ENCODE measurements around the gene KCNJ10.
"Not testable (repeated sequence)": the region's sequence is repeated elsewhere in the genome, so short reads cannot be mapped to it uniquely, and the experiment has no call there.

The KCNJ10 gene

DNA sequence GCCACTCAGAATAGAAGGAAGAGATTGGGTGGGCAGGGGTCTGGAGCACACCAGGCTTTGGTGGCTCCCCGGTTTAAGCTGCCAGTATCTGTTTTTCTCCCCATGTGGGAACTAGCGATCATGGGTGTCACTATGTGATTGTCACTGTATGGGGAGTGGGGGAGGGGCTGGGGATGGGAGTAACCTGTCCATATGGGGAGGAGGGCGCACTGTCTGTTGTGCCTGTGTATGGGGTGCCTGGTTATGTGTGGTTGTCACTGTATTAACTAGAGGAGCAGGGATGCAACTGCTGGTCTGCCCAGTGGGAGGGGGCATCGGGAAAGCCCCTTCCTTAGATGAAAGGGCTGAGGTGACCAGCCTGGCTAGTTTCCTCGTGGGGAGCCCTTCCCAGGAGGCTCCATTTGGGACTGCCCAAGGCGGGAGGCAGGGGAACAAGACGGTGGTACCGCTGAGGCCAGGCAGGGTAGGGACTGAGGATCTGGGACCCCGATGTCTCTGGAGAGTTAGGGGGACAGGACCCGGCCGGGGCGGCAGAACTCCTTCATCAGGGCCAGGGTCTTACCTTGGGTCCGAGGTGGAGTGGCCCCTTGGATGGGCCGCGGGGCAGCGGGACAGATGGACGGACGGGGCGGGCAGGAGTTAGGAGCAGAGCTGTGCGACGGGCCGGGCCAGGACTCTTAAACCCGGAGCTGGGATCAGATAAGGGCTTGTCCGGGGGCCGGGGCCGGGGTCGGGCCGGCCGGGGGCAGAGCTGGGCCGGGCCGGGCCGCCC is at the start of gene KCNJ10:
KCNJ10 (minus strand) TSS at position 701 of the 772 bp plus-strand sequence. CDS start 27,628 bp downstream, outside the sequence.
- no peak for DNase-seq (ENCODE audit: low spot score)

DNA sequence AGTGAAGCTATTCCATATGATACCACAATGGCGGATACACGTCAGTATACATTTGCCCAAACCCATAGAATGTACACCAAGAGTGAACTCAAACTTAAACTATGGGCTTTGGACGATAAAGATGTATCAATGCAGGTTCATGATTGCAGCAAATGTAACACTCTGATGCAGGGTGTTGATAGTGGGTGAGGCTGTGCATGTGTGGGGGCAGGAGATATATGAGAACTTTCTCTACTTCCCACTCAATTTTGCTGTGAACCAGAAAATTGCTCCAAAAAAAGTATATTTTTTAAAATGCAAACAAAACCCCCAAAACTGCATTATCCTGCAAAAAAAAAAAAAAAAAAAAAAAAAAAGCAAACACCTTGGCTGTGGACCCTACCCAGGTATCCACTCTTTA is 49.0 kb upstream of the KCNJ10 start:
- DNase-seq (ENCODE audit: low spot score) = no peak

DNA sequence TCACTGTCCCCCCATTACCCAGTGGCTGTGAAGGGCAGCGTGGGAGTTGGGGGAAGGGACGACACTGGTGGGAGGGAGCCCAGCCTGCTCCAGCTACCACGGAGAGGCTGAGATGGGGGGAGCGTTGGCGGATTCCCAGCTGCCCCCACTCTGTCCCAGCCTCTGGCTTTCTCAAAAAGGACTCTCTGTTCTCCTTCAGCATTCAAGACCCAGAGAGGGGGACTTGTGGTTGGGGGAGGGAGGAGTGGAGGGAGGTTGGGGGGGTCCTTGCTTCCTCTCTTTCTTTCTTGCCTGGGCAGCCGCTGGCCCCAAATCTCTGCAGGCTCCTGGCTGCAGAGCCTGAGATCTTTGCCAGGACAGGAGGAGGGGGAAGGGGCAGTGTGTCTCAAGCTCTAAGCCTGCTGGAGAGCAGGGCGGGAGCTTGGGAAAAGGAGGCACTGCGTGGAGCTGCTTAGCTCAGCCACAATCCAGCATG is 47.8 kb upstream of the KCNJ10 start:
- DNase-seq (ENCODE audit: low spot score) = no peak

DNA sequence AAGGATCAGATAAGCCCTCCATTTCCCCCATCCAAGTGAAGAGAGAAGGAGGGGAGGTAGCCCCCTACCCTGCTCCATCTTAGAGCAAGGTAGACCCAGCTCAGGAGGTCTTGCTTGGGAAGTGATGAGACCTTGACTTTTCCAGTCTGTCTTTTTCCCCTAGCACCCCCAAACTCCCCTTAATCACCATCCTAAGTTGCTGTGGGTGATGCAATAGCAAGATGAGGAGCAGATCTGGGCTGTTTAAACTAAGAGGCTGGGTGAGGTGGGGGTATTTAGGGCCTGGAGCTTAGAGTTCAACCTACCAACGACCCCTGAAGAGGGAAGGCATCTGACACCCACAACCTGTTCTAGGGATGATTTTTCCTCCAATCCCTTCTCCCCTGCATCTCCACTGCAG is 47.3 kb upstream of the KCNJ10 start:
- DNase-seq (ENCODE audit: low spot score) = no peak

DNA sequence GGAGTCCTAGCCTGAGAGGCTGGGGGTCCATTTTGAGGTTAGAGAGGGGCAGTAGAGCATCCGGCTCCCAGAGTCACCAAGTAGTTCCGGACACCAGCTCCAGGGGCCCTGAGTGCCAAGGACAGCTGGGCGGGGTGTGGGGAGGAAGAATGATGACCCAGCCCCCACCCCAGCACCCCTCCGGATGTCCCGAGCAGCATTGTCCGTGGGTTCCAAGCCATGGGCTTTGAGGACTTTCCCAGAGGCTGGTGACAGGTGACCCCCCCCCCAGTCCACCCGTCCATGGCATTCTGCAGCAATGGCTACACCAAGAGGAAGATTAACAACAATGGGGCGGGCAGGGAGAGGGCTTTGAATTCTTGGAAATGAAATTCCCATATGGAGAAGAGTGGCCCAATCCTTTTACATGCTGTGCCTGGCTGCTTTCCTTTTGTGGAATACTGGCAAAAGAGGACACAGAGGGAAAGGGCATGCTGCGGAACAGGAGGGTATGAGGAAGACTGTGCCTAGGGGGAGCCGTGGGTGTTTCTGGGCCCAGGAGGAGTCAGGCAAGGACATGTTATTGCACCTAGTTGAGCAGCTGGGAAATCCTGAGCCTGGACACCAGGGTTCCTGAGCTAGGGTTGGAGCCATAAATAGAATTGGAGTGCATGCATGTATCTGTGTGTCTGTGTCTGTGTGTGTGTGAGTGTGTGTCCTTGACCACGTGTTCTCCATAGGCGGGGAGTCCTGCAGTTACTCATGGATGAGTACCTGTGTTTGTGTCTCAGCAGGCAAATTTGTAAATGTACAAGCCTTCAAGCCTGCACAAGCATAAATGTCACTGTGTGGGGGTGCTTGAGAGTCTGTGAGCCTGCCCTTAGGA is 46.6 kb upstream of the KCNJ10 start:
- no peak for DNase-seq (ENCODE audit: low spot score)

DNA sequence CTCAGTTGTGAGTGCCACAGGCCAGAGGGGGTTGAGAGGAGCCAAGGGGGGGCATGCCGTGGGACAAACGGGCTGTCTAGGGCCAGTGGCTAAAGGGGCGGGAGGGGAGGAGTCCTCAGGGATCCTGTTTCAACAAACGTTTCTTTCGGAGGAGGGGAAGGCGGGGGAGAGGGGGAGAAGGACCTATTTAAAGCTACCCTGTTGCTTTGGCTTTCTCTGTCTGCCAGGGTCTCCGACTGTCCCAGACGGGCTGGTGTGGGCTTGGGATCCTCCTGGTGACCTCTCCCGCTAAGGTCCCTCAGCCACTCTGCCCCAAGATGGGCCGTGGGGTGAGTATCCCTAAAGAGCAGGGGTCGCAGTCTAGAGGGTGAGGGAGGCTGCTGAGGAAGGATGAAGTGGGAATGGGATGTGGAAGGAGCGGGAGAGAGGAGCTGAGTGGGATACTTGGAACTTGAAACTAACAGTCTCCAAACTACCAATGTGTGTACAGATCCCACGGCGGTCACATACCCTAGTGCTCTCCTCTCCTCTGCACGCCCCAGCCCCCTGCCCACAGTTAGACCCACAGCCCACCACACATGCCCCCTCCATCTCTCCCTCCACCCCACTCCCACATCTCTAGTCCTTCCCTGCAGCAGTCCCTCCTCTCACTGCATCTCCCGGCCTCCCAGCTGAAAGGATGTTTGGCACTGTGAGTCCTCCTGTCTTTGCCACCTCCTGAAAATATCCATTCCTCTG is 45.8 kb upstream of the KCNJ10 start, which contains the start of gene ATP1A2:
ATP1A2 (plus strand) TSS at position 215 of the 738 bp plus-strand sequence; CDS start at position 318, 103 bp downstream.
- DNase-seq (ENCODE audit: low spot score) = no peak

DNA sequence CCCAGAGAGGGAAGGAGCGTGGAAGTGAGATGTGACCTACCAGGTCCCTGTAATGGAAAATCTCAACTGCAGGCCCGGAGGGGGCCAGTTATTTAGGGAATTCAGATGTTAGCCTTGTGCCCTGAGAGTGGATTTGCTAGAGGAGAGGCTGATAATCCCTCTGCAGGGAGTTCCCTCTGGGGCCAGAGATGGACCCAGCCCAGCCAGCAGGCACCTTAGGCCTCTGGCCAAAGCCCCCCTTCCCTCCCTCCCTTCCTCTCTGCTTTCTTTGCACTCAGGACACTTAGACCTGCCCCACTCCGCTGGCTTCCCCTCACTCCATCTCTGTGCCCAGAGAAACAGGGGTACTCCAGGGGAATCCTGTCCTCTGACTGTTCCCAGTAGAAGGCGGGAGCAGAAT is 44.1 kb upstream of the KCNJ10 start:
- no peak for DNase-seq (ENCODE audit: low spot score)

DNA sequence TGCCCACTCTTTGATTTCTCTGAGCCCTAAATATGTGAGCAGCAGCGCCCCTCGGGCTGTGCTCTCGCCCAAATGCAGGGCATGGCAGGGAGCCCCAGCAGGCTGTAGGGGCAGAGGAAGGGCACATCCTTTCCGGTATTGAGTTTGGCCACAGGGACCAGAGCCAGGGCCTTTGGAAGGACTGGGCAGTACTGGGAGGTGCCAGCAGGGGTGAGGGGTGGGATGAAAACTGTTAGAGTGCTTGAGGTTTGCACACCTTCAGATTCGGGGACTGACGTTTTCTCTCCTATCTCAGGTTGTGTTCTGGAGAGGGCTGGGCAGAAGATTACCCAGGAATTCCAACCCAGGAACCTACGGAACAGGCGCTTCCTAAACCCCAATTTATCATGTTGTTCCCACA is 43.4 kb upstream of the KCNJ10 start:
- DNase-seq (ENCODE audit: low spot score) = no peak

DNA sequence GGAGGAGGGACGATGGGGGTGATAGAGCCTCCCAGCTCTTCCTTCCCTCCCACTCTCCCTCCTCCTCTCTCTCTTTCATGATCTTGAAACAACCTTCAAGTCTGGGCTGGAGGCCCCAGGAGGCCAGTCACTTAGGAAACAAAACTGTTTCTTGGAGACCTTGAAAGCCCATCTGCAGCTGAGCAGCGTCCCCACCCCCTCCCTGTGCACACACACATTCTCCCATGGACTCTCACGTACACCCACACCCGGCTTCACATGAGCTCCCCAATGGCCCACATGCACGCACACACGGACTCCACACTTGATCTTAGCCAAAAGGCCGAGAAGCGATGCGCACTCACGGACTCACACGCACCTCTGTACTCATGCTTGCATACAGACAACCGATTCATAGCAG is 42.4 kb upstream of the KCNJ10 start:
- no peak for DNase-seq (ENCODE audit: low spot score)

DNA sequence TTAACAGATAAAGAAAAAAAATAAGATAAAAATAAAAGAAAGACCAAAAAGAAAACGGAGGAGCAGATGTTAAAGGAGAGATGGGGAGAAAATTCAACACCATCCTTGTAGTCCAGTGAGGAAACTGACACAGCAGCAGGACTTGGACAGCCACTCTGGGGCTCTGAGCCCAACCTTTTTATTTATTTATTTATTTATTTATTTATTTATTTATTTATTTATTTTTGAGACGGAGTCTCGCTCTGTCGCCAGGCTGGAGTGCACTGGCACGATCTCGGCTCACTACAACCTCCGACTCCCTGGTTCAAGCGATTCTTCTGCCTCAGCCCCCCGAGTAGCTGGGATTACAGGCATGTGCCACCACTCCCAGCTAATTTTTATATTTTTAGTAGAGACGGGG is 41.5 kb upstream of the KCNJ10 start:
- not testable (repeated sequence) for DNase-seq (ENCODE audit: low spot score)

DNA sequence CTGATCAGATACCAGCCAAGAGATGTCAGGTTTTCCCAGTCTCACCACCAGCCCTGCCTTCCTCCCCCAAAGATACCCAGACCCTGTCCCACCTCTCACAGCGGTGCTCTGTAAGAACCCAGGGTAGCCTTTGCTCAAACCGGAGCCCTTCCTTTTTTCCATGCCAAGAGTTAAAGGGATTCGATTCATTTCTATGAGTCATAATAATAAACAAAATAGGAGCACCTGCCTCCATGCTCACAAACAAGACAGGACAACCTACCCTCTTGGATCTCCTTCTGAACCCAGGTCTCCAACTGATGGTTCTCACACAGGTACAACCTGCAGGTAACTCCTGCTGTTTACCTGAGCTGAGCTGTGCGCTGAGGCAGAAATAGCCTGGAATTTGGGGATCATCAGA is 39.7 kb upstream of the KCNJ10 start:
- DNase-seq (ENCODE audit: low spot score) = no peak

DNA sequence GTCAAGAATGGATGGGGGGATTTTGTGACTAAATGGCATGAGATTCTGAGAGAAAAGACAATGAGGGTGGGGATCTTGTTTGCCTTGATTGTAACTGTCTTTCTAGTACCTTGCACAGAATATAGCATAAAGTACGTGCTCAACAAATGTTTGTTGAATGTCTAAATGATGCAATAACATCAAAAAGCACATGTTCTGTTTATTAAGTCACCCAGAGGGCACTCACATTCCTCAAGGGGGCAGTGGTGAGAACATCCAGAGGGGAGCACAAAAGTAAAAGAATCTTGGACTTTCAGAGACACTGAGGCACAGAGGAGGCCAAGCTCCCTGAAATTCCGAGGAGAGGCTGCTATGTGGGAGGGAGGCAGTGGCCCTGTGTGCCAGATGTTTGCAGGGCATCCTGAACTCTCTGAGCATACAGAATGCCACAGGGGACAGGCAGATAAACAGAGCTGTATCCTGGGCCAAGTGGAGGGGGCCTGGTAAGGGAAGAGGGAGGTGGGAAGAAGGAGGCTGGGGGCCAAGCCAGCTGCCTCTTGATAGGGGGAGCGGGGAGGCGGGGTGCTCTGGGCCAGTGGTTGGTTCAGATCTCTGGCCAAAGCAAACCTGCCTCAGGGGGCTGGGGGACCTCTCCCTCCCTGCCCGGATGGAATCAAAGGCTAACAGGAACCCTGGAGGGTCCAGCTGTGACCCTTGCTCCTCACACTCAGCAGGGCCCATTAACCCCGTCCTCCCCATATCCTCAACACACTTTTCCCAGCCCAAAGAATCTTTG is 39.1 kb upstream of the KCNJ10 start:
- no peak for DNase-seq (ENCODE audit: low spot score)

DNA sequence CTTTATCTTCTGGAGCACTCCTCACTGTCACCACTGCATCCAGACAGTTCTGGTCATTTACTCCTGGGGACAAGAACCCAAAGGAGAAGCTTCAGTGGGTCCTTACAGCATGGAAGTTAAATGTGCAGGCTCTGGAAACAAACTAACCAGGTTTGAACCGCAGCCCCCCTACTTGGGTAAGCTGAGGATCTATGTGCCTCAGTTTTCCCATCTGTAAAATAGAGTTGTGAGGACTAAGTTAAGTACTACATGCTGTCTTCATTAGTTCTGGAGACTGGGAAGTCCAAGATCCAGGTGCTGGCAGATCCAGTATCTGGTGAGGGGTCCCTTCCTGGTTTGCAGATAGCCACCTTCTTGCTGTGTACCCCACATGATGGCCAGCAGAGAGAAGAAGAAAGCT is 37.6 kb upstream of the KCNJ10 start:
- DNase-seq (ENCODE audit: low spot score) = no peak

DNA sequence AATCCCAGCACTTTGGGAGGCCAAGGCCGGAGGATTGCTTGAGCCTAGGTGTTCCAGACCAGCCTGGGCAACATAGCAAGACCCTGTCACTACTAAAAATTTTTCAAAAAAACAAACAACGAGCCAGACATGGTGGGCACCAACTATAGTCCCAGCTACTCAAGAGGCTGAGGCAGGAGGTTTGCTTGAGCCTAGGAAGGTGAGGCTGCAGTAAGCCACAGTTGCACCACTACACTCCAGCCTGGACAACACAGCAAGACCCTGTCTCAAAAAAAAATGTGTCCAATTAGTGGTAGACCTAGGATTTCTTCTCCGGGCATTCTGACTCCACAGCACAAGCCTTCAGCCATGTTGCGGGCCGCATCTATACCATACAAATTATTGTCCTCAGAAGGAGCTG is 35.2 kb upstream of the KCNJ10 start:
- no peak for DNase-seq (ENCODE audit: low spot score)

DNA sequence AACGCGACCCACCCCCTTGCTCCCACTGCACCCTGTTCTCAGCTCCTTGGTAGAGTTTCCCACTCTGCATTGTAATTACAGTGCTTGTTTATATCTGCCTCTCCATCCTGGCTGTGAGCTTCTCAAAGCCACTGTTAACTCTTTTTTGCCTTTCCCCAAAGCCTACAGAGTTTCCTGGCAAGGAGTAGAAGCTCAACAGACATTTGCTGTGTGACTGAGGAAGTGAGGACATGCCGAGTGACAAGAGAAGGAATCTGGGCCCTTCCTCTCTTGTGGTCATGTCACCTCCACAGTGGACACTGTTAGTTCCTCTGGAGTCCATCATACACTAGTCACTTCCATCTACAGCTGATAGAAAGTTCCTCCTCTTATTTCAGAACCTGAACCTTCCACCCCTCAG is 34.5 kb upstream of the KCNJ10 start:
- no peak for DNase-seq (ENCODE audit: low spot score)

DNA sequence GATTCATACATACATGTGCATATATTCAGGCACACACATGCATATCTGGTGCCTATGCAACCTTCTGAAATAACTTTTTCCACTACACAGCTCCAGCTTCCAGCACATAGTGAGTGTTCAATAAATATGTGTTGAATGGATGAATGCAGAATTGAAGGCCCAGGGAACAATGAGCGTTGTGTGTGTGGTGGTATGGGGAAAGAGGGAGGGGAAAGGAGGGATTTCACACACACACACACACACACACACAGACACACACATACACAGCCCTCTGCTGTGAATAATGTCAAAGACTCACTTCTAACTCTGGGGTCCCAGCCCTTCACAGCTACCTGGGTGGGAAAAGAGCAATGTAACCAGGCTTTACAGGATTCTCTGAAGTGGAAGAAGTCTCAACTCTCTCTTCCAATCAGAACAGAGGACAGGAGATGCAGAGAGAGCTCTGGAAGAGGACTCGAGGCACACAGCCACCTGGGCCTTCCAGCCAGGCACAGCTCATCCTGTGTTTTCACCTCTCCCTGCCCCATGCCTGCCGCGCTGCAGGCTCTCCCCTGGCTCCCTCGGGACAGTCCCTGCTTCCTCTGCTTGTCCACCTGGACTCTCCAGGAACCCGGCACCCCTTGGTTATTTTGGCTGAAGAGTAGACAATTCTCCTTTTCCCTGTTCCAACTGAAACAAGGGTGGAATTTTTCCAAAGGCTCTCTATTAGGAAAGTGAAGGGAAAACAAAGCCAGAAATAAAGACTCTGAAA is 33.9 kb upstream of the KCNJ10 start:
- DNase-seq (ENCODE audit: low spot score) = no peak

DNA sequence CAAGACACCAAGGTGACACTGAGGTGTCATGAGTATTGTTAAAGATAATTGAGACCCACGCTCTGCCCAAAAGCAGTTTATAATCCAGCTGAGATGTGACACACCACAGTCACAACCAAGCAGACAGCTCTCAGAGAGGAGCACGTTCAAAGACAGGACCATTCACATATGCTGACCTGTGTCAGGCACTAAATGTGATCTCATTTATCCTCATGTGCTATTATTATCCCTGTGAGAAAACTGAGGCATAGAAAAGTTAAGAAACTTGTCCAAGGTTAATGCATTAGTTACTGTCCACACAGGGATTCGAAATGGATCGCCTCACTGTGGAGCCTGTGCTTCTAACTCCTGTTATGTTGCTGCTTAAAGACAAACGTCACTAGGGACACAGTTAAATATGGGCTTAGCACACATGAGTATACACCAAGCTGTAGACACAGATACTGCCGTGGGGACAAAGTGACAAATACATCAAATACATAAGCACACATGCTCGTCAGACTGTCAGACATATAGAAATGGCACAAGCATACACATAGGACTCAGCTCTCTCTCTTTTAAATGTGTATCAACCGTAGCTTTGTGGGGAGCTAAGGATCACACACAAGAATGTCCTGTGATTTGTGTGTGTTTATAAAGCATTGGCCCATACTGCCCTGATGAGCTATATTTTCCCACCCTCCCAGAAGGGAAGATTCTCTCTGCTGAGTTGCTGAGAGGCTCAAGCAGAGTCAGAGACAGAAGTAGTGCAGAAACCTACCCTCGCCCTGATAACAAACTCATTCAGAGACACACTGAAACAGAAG is 32.0 kb upstream of the KCNJ10 start:
- DNase-seq (ENCODE audit: low spot score) = no peak

DNA sequence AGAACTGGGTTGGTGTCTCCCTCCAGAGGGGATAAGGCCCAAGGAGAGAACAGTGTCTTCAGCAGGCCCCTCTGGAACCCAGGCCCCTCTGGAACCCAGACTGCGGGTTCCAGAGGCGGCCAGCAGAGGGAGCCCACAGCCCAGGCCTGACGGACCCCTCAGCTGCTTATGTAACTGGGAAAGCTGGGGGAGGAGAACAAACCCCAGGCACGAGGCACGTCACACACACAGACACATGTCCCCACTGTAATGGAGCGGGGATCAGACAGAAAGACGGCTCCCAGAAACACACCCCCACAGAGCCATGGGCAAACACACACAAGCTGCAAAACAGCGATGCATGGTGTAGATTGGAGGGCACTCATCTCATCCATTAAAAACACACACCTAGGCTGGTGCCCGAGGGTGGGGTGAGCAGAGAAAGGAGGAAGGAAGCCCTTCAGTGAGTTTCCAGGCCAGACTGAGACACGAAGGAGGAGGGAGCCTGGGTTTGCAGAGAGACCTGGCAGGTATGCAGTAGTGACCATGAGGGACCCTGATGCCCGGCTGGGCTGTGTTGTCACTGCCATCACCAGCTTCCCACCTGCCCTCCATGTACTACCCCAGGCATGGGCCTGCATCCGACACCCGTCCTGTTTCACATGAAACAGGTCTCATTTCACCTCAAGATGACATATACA is 31.2 kb upstream of the KCNJ10 start:
- DNase-seq (ENCODE audit: low spot score) = peak; percentile 83

DNA sequence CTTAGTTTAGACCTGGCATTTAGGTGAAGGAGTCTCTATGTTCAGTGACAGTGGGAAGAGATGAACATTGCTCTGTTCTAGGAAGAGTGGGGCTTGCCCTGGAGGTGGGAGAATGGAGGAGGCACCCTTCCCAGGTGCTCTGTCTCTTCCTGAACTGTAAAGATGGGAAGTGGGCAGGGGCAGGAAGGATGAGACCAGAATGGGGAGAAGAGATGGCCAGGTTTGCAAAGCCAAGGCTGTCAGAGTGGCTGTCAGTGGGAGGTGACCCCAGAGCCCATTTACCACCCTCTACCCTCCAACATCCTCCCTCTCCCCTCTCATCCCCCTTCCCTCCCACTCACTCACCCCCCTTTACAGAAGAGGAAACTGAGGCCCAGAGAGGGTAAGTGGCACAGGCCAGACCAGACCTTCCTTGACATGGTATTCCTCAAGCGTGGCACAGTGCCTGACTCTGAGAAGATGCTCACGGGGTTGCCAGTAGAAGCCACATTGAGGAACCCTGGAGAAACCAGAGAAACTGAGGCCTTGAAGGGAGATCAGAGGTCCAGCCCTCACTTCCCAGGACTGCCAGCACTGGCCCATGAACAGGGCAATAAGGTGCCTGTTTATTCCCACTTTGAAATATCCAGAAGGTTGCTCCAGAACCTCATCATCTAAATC is 29.9 kb upstream of the KCNJ10 start:
- DNase-seq (ENCODE audit: low spot score) = no peak

All from left forelimb (tissue), 1 donor.